Liver (tissue), 9 donors: ENCODE measurements around the gene KRTAP13-4. TPM values are rescaled to one million over a fixed set of nuclear protein-coding genes. Genes with fewer than 3 reads are reported as not detected.

Source experiments
- DNase-seq: peaks from one replicate; pipeline ENCODE4 v3.0.0-alpha.2; 2017; ENCODE audit warnings: low spot score
- H3K27ac ChIP-seq, 2 donors: one replicate each; pipeline ENCODE4 v1.7.0; 2013; ENCODE audit warnings: inconsistent platforms in 2 of 2, low read length in 2 of 2, control low read depth in 1 of 2, low read depth in 1 of 2, mild to moderate bottlenecking in 1 of 2
- H3K27me3 ChIP-seq, 4 donors: one replicate each; pipeline versions ENCODE4 v1.6.1 to v1.7.0; 2013; ENCODE audit warnings: low read length in 3 of 4, inconsistent platforms in 1 of 4, mild to moderate bottlenecking in 1 of 4, moderate library complexity in 1 of 4; ENCODE audit not compliant: control insufficient read depth in 4 of 4, insufficient read depth in 4 of 4
- H3K36me3 ChIP-seq, 4 donors: one replicate each; pipeline versions ENCODE4 v1.6.1 to v1.7.0; 2013; ENCODE audit warnings: low read length in 3 of 4, mild to moderate bottlenecking in 3 of 4, low read depth in 1 of 4, moderate library complexity in 1 of 4; ENCODE audit not compliant: control insufficient read depth in 4 of 4, insufficient read depth in 3 of 4
- H3K4me1 ChIP-seq, 4 donors: one replicate each; pipeline versions ENCODE4 v1.6.1 to v1.7.0; 2013; ENCODE audit warnings: low read length in 3 of 4, mild to moderate bottlenecking in 3 of 4, moderate library complexity in 1 of 4; ENCODE audit not compliant: control insufficient read depth in 4 of 4, insufficient read depth in 4 of 4
- H3K4me3 ChIP-seq, 3 donors: one replicate each; pipeline versions ENCODE4 v1.6.1 to v1.7.0; 2013; ENCODE audit warnings: low read length in 3 of 3, control low read depth in 1 of 3, low read depth in 1 of 3, mild to moderate bottlenecking in 1 of 3
- H3K9ac ChIP-seq, 2 donors: one replicate each; pipeline ENCODE4 v1.7.0; 2013; ENCODE audit warnings: low read length in 2 of 2, mild to moderate bottlenecking in 2 of 2, moderate library complexity in 2 of 2, control low read depth in 1 of 2, low read depth in 1 of 2
- H3K9me3 ChIP-seq, 4 donors: one replicate each; pipeline versions ENCODE4 v1.6.1 to v1.7.0; 2013; ENCODE audit warnings: low read length in 3 of 4; ENCODE audit not compliant: control insufficient read depth in 4 of 4
- ATF3 ChIP-seq: IDR thresholded peaks from 2 replicates; pipeline ENCODE4 v1.6.1; 2016; ENCODE audit warnings: antibody characterized with exemption
- EGR1 ChIP-seq, 2 donors: IDR thresholded peaks; 2 replicates each; pipeline ENCODE4 v1.6.1; 2016 to 2018; ENCODE audit warnings: antibody characterized with exemption in 2 of 2, low read depth in 2 of 2
- FOXA1 ChIP-seq: IDR thresholded peaks from 2 replicates; pipeline ENCODE4 v1.6.1; 2016; ENCODE audit warnings: antibody characterized with exemption
- FOXA2 ChIP-seq: IDR thresholded peaks from 2 replicates; pipeline ENCODE4 v1.6.1; 2016; ENCODE audit warnings: antibody characterized with exemption
- GABPA ChIP-seq, 2 donors: IDR thresholded peaks in 1 of 2; conservative IDR thresholded peaks in 1 of 2; 2 replicates each; pipeline ENCODE4 v1.6.1; 2016; ENCODE audit warnings: antibody characterized with exemption in 2 of 2, mild to moderate bottlenecking in 1 of 2, moderate library complexity in 1 of 2
- HNF4A ChIP-seq, 2 donors: conservative IDR thresholded peaks; 2 replicates each; pipeline ENCODE4 v1.6.1; 2016; ENCODE audit warnings: antibody characterized with exemption in 2 of 2, mild to moderate bottlenecking in 2 of 2
- HNF4G ChIP-seq: IDR thresholded peaks from 2 replicates; pipeline ENCODE4 v1.6.1; 2016; ENCODE audit warnings: antibody characterized with exemption
- JUND ChIP-seq, 2 donors: IDR thresholded peaks; 2 replicates each; pipeline ENCODE4 v1.6.1; 2016; ENCODE audit warnings: antibody characterized with exemption in 2 of 2
- NR2F2 ChIP-seq: IDR thresholded peaks from 2 replicates; pipeline ENCODE4 v1.6.1; 2016; ENCODE audit warnings: antibody characterized with exemption
- RAD21 ChIP-seq, 2 donors: IDR thresholded peaks; 2 replicates each; pipeline ENCODE4 v1.6.1; 2016; ENCODE audit warnings: antibody characterized with exemption in 2 of 2, mild to moderate bottlenecking in 2 of 2
- REST ChIP-seq: IDR thresholded peaks from 2 replicates; pipeline ENCODE4 v1.6.1; 2016; ENCODE audit warnings: antibody characterized with exemption, mild to moderate bottlenecking
- RXRA ChIP-seq, 2 donors: IDR thresholded peaks; 2 replicates each; pipeline ENCODE4 v1.6.1; 2017 to 2018; ENCODE audit warnings: antibody characterized with exemption in 2 of 2, mild to moderate bottlenecking in 1 of 2
- SP1 ChIP-seq: IDR thresholded peaks from 2 replicates; pipeline ENCODE4 v1.6.1; 2018; ENCODE audit warnings: antibody characterized with exemption, mild to moderate bottlenecking
- TAF1 ChIP-seq: conservative IDR thresholded peaks from 2 replicates; pipeline ENCODE4 v1.6.1; 2016; ENCODE audit warnings: antibody characterized with exemption, mild to moderate bottlenecking
- YY1 ChIP-seq: IDR thresholded peaks from 2 replicates; pipeline ENCODE4 v1.6.1; 2016; ENCODE audit warnings: antibody characterized with exemption, mild to moderate bottlenecking
- WGBS: extraction: QIAGEN DNeasy Blood & Tissue Kit; methylation state at CpG from one replicate; pipeline ENCODE4 v1.1.7; 2013; 5-methylcytosine and 5-hydroxymethylcytosine counted together
- polyA plus RNA-seq, 2 donors: library from polyadenylated mRNA; stranded (reverse) in 1 of 2; unstranded in 1 of 2; fragments of 200-250 nt in 1 of 2; fragments of >200 nt in 1 of 2; fragmentation: Nextera tagmentation in 1 of 2; extraction: Ambion mirVana in 1 of 2; gene quantifications; one replicate each; pipeline versions ENCODE4 v1.2.1 to v1.2.3, GENCODE V29; 2013 to 2015
- total RNA-seq, 2 donors: library from RNA; depleted of rRNA; stranded (reverse); fragments of >200 nt; gene quantifications; one replicate each; pipeline ENCODE4 v1.2.3, GENCODE V29; 2014
- TF ChIP-seq, protein P1 (sequence below): IDR thresholded peaks from 2 replicates; pipeline ENCODE4 v1.6.1; 2016; ENCODE audit warnings: antibody characterized with exemption
- TF ChIP-seq, protein P2 (sequence below): fragments of 150-350 bp; IDR thresholded peaks from 2 replicates; pipeline ENCODE4 v1.5.1; 2017; ENCODE audit warnings: improper control_type of control experiment, low read depth, low read length; ENCODE audit not compliant: missing input control
- TF ChIP-seq, protein P3 (sequence below): IDR thresholded peaks from 2 replicates; pipeline ENCODE4 v1.6.1; 2016; ENCODE audit warnings: antibody characterized with exemption
- donor health status: healthy.
- donor health status: healthy.
- donor health status: healthy.
- donor health status: healthy.
- donor health status: healthy.

Gene KRTAP13-4
- total and polyA plus RNA-seq, 4 donors = not detected

DNA sequence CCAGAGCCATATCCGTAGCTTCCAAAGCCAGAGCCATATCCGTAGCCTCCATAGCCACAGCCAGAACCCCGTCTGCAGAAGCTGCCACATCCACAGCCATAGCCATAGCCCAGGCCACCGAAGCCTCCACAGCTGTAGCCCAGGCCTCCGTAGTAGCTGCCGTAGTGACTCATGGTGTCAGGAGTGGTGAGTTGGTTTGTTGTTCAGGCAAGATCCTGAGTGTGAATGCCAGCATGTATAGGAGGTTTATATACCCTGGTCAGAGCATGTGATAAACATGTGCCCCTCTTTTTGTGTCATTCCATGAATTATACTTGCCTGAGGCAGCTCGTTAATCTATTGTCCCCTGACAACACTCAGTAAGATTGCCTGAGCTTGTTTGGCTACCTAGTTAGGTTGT is 50.1 kb downstream of the KRTAP13-4 start, which contains the start of gene KRTAP19-1:
TSS of gene KRTAP19-1 (minus strand) at position 223 of the 400 bp plus-strand sequence. CDS start at position 173, 50 bp downstream.
- Histone ChIP-seq H3K9ac (no peak within 1 kb of the TSS), H3K4me1 (no peaks in the 10 kb centered on the region), H3K27me3 (peaks cover 0 to 3% (median 0%) of the 10 kb centered on the region in 4 donors), H3K36me3 (no peaks in the 10 kb centered on the region), H3K4me3 (no peak within 1 kb of the TSS), H3K9me3 (no peaks in the 10 kb centered on the region), H3K27ac (no peak within 1 kb of the TSS)
- WGBS = 82% methylated on average over 7 of the region's 7 CpGs
- no peak for TF ChIP-seq SP1
- TF ChIP-seq JUND (IDR thresholded peaks at IDR 0.05) = no peak
- TF ChIP-seq ATF3 = no peak
- no peak for TF ChIP-seq RXRA (IDR thresholded peaks at IDR 0.05)
- TF ChIP-seq TAF1 = no peak
- no peak for TF ChIP-seq HNF4G
- no peak for TF ChIP-seq YY1
- TF ChIP-seq, protein P1, sequence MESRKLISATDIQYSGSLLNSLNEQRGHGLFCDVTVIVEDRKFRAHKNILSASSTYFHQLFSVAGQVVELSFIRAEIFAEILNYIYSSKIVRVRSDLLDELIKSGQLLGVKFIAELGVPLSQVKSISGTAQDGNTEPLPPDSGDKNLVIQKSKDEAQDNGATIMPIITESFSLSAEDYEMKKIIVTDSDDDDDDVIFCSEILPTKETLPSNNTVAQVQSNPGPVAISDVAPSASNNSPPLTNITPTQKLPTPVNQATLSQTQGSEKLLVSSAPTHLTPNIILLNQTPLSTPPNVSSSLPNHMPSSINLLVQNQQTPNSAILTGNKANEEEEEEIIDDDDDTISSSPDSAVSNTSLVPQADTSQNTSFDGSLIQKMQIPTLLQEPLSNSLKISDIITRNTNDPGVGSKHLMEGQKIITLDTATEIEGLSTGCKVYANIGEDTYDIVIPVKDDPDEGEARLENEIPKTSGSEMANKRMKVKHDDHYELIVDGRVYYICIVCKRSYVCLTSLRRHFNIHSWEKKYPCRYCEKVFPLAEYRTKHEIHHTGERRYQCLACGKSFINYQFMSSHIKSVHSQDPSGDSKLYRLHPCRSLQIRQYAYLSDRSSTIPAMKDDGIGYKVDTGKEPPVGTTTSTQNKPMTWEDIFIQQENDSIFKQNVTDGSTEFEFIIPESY = no peak
- no peak for TF ChIP-seq NR2F2
- no peak for TF ChIP-seq RAD21 (IDR thresholded peaks at IDR 0.05)
- TF ChIP-seq HNF4A (conservative IDR thresholded peaks at IDR 0.05) = no peak
- TF ChIP-seq GABPA (IDR thresholded peaks at IDR 0.05 in 1 of 2, conservative IDR thresholded peaks at IDR 0.05 in 1 of 2) = no peak
- no peak for TF ChIP-seq FOXA2
- TF ChIP-seq, protein P2, sequence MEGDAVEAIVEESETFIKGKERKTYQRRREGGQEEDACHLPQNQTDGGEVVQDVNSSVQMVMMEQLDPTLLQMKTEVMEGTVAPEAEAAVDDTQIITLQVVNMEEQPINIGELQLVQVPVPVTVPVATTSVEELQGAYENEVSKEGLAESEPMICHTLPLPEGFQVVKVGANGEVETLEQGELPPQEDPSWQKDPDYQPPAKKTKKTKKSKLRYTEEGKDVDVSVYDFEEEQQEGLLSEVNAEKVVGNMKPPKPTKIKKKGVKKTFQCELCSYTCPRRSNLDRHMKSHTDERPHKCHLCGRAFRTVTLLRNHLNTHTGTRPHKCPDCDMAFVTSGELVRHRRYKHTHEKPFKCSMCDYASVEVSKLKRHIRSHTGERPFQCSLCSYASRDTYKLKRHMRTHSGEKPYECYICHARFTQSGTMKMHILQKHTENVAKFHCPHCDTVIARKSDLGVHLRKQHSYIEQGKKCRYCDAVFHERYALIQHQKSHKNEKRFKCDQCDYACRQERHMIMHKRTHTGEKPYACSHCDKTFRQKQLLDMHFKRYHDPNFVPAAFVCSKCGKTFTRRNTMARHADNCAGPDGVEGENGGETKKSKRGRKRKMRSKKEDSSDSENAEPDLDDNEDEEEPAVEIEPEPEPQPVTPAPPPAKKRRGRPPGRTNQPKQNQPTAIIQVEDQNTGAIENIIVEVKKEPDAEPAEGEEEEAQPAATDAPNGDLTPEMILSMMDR = no peak
- no peak for TF ChIP-seq EGR1 (IDR thresholded peaks at IDR 0.05; ENCODE audit: low read depth in 2 of 2)
- TF ChIP-seq, protein P3, sequence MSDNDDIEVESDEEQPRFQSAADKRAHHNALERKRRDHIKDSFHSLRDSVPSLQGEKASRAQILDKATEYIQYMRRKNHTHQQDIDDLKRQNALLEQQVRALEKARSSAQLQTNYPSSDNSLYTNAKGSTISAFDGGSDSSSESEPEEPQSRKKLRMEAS = no peak
- TF ChIP-seq REST = no peak
- TF ChIP-seq FOXA1 = no peak
- no peak for DNase-seq

Other genes with a start within 250 kb of the KRTAP13-4 start
- gene CLDN8, start 214.1 kb upstream of the KRTAP13-4 start, total RNA-seq = not detected
- gene CLDN8, start 214.1 kb upstream of the KRTAP13-4 start, polyA plus RNA-seq = under 1 TPM in 1 of 2 donors, not detected in 1; 0.10 TPM
- not detected for gene KRTAP24-1, start 147.3 kb upstream of the KRTAP13-4 start, total RNA-seq
- not detected for gene KRTAP24-1, start 147.3 kb upstream of the KRTAP13-4 start, polyA plus RNA-seq
- not detected for gene KRTAP25-1, start 140.7 kb upstream of the KRTAP13-4 start, total RNA-seq
- not detected for gene KRTAP25-1, start 140.7 kb upstream of the KRTAP13-4 start, polyA plus RNA-seq
- not detected for gene KRTAP26-1, start 109.9 kb upstream of the KRTAP13-4 start, total RNA-seq
- gene KRTAP26-1, start 109.9 kb upstream of the KRTAP13-4 start, polyA plus RNA-seq = not detected
- gene KRTAP27-1, start 92.5 kb upstream of the KRTAP13-4 start, total RNA-seq = not detected
- gene KRTAP27-1, start 92.5 kb upstream of the KRTAP13-4 start, polyA plus RNA-seq = not detected
- not detected for gene KRTAP23-1, start 81.6 kb upstream of the KRTAP13-4 start, total RNA-seq
- gene KRTAP23-1, start 81.6 kb upstream of the KRTAP13-4 start, polyA plus RNA-seq = not detected
- not detected for gene KRTAP13-2, start 57.9 kb upstream of the KRTAP13-4 start, total RNA-seq
- not detected for gene KRTAP13-2, start 57.9 kb upstream of the KRTAP13-4 start, polyA plus RNA-seq
- gene KRTAP13-1, start 34.2 kb upstream of the KRTAP13-4 start, total RNA-seq = not detected
- gene KRTAP13-1, start 34.2 kb upstream of the KRTAP13-4 start, polyA plus RNA-seq = not detected
- not detected for gene KRTAP13-3, start 4.3 kb upstream of the KRTAP13-4 start, total RNA-seq
- not detected for gene KRTAP13-3, start 4.3 kb upstream of the KRTAP13-4 start, polyA plus RNA-seq
- gene KRTAP15-1, start 10.1 kb downstream of the KRTAP13-4 start, total RNA-seq = not detected
- gene KRTAP15-1, start 10.1 kb downstream of the KRTAP13-4 start, polyA plus RNA-seq = not detected
- not detected for gene KRTAP19-1, start 50.1 kb downstream of the KRTAP13-4 start, total RNA-seq
- not detected for gene KRTAP19-1, start 50.1 kb downstream of the KRTAP13-4 start, polyA plus RNA-seq
- not detected for gene KRTAP19-2, start 57.2 kb downstream of the KRTAP13-4 start, total RNA-seq
- gene KRTAP19-2, start 57.2 kb downstream of the KRTAP13-4 start, polyA plus RNA-seq = not detected
- gene KRTAP19-3, start 61.8 kb downstream of the KRTAP13-4 start, total RNA-seq = not detected
- not detected for gene KRTAP19-3, start 61.8 kb downstream of the KRTAP13-4 start, polyA plus RNA-seq
- not detected for gene KRTAP19-4, start 66.9 kb downstream of the KRTAP13-4 start, total RNA-seq
- gene KRTAP19-4, start 66.9 kb downstream of the KRTAP13-4 start, polyA plus RNA-seq = not detected
- not detected for gene KRTAP19-5, start 71.9 kb downstream of the KRTAP13-4 start, total RNA-seq
- not detected for gene KRTAP19-5, start 71.9 kb downstream of the KRTAP13-4 start, polyA plus RNA-seq
- gene KRTAP19-6, start 111.6 kb downstream of the KRTAP13-4 start, total RNA-seq = not detected
- not detected for gene KRTAP19-6, start 111.6 kb downstream of the KRTAP13-4 start, polyA plus RNA-seq
- gene KRTAP19-7, start 131.1 kb downstream of the KRTAP13-4 start, total RNA-seq = not detected
- gene KRTAP19-7, start 131.1 kb downstream of the KRTAP13-4 start, polyA plus RNA-seq = not detected
- not detected for gene KRTAP22-2, start 160.2 kb downstream of the KRTAP13-4 start, total RNA-seq
- gene KRTAP22-2, start 160.2 kb downstream of the KRTAP13-4 start, polyA plus RNA-seq = not detected
- not detected for gene KRTAP6-3, start 162.2 kb downstream of the KRTAP13-4 start, total RNA-seq
- not detected for gene KRTAP6-3, start 162.2 kb downstream of the KRTAP13-4 start, polyA plus RNA-seq
- gene KRTAP6-2, start 168.7 kb downstream of the KRTAP13-4 start, total RNA-seq = not detected
- gene KRTAP6-2, start 168.7 kb downstream of the KRTAP13-4 start, polyA plus RNA-seq = not detected
- not detected for gene KRTAP22-1, start 170.9 kb downstream of the KRTAP13-4 start, total RNA-seq
- not detected for gene KRTAP22-1, start 170.9 kb downstream of the KRTAP13-4 start, polyA plus RNA-seq
- not detected for gene KRTAP6-1, start 183.7 kb downstream of the KRTAP13-4 start, total RNA-seq
- gene KRTAP6-1, start 183.7 kb downstream of the KRTAP13-4 start, polyA plus RNA-seq = not detected
- gene KRTAP20-1, start 186.2 kb downstream of the KRTAP13-4 start, total RNA-seq = not detected
- gene KRTAP20-1, start 186.2 kb downstream of the KRTAP13-4 start, polyA plus RNA-seq = not detected
- gene KRTAP20-4, start 190.4 kb downstream of the KRTAP13-4 start, total RNA-seq = not detected
- not detected for gene KRTAP20-4, start 190.4 kb downstream of the KRTAP13-4 start, polyA plus RNA-seq
- not detected for gene KRTAP20-2, start 205.0 kb downstream of the KRTAP13-4 start, total RNA-seq
- not detected for gene KRTAP20-2, start 205.0 kb downstream of the KRTAP13-4 start, polyA plus RNA-seq
- gene KRTAP20-3, start 212.6 kb downstream of the KRTAP13-4 start, total RNA-seq = not detected
- not detected for gene KRTAP20-3, start 212.6 kb downstream of the KRTAP13-4 start, polyA plus RNA-seq